GM18861 (cell line): ENCODE measurements around the gene IL36G.
A peak's percentile ranks its signal among the peaks of the same experiment; 100 is the strongest.
"Not testable (repeated sequence)": the region's sequence is repeated elsewhere in the genome, so short reads cannot be mapped to it uniquely, and the experiment has no call there.

ENCODE experiments used
- ATAC-seq: cut with Tn5 transposase; IDR thresholded peaks from one replicate; pipeline ENCODE4 v1.9.1; 2021; ENCODE audit not compliant: unreplicated experiment

IL36G gene

GRCh38 chr2:112977559-112978056, at the start of gene IL36G:
TSS of gene IL36G (plus strand) at chr2:112978006. CDS start at chr2:112978639, 633 bp downstream.
- no peak for ATAC-seq

GRCh38 chr2:112933261-112933660, 44.5 kb upstream of the IL36G start:
- no peak for ATAC-seq

- not testable (repeated sequence) for ATAC-seq
Measured at GRCh38 chr2:112934117-112934516, 43.7 kb upstream of the IL36G start.

GRCh38 chr2:112936927-112937232, 40.9 kb upstream of the IL36G start:
- no peak for ATAC-seq

- no peak for ATAC-seq
Measured at GRCh38 chr2:112938904-112939303, 38.9 kb upstream of the IL36G start.

GRCh38 chr2:112939425-112939824, 38.4 kb upstream of the IL36G start:
- no peak for ATAC-seq

- ATAC-seq = no peak
Measured at GRCh38 chr2:112940859-112941625, 36.8 kb upstream of the IL36G start.

- ATAC-seq = peak; percentile 73
Measured at GRCh38 chr2:112941753-112942653, 35.8 kb upstream of the IL36G start.

- ATAC-seq = no peak
Measured at GRCh38 chr2:112942654-112943002, 35.2 kb upstream of the IL36G start.

- no peak for ATAC-seq
Measured at GRCh38 chr2:112944971-112945370, 32.8 kb upstream of the IL36G start.

- no peak for ATAC-seq
Measured at GRCh38 chr2:112946086-112946485, 31.7 kb upstream of the IL36G start.

- no peak for ATAC-seq
Measured at GRCh38 chr2:112947374-112947773, 30.4 kb upstream of the IL36G start.

GRCh38 chr2:112949456-112949855, 28.4 kb upstream of the IL36G start:
- no peak for ATAC-seq

- no peak for ATAC-seq
Measured at GRCh38 chr2:112954364-112954763, 23.4 kb upstream of the IL36G start.

GRCh38 chr2:112957511-112957910, 20.3 kb upstream of the IL36G start:
- no peak for ATAC-seq

GRCh38 chr2:112958428-112959108, 19.2 kb upstream of the IL36G start:
- no peak for ATAC-seq

GRCh38 chr2:112959109-112959812, 18.5 kb upstream of the IL36G start:
- ATAC-seq = no peak

GRCh38 chr2:112960230-112960825, 17.5 kb upstream of the IL36G start:
- ATAC-seq = no peak

- ATAC-seq = no peak
Measured at GRCh38 chr2:112962308-112963175, 15.3 kb upstream of the IL36G start.

GRCh38 chr2:112967023-112967422, 10.8 kb upstream of the IL36G start:
- no peak for ATAC-seq
